Common myeloid progenitor, CD34-positive (primary cell): ENCODE measurements around the gene GRID1.
A peak's percentile ranks its signal among the peaks of the same experiment; 100 is the strongest.

Source experiments
- CTCF ChIA-PET: fragments of 350-600 bp; sonication (Branson Sonifier 250); formaldehyde crosslinking; loops from one replicate; lab custom pipeline; 2021; ENCODE audit warnings: antibody characterized with exemption; lab: Charles Lee
- POLR2A ChIA-PET: fragments of 350-600 bp; sonication (Branson Sonifier 250); formaldehyde crosslinking; loops from one replicate; lab custom pipeline; 2021; ENCODE audit warnings: antibody characterized with exemption; lab: Charles Lee
- DNase-seq, 3 donors: peaks; one replicate each; pipeline versions ENCODE4 v3.0.0 to v3.0.0-alpha.2; 2013
- H3K27ac ChIP-seq, 2 experiments: 1 replicate in 1 of 2; 2 replicates in 1 of 2; pipeline ENCODE4 v1.7.0; 2013; ENCODE audit warnings: inconsistent platforms in 2 of 2, low read length in 2 of 2, mild to moderate bottlenecking in 2 of 2, low read depth in 1 of 2, moderate library complexity in 1 of 2; ENCODE audit not compliant: severe bottlenecking in 2 of 2, insufficient read depth in 1 of 2, poor library complexity in 1 of 2
- H3K27me3 ChIP-seq, 5 experiments: replicated peaks in 2 of 5; 1 replicate in 3 of 5; 2 replicates in 2 of 5; pipeline versions ENCODE4 v1.6.1 to v1.7.0; 2013; ENCODE audit warnings: low read length in 4 of 5, mild to moderate bottlenecking in 2 of 5, moderate library complexity in 2 of 5, inconsistent platforms in 1 of 5; ENCODE audit not compliant: insufficient read depth in 5 of 5, control insufficient read depth in 4 of 5
- H3K36me3 ChIP-seq, 4 experiments: 1 replicate in 2 of 4; 2 replicates in 2 of 4; pipeline versions ENCODE4 v1.6.1 to v1.7.0; 2013; ENCODE audit warnings: low read length in 3 of 4, control low read depth in 1 of 4, mild to moderate bottlenecking in 1 of 4; ENCODE audit not compliant: control insufficient read depth in 4 of 4, insufficient read depth in 4 of 4
- H3K4me1 ChIP-seq, 4 experiments: 1 replicate in 3 of 4; 2 replicates in 1 of 4; pipeline versions ENCODE4 v1.6.1 to v1.7.1; 2013; ENCODE audit warnings: low read length in 3 of 4, mild to moderate bottlenecking in 3 of 4, control low read depth in 1 of 4, inconsistent platforms in 1 of 4, moderate library complexity in 1 of 4; ENCODE audit not compliant: control insufficient read depth in 4 of 4, insufficient read depth in 4 of 4; ENCODE audit errors: control extremely low read depth in 1 of 4
- H3K4me3 ChIP-seq, 7 experiments: 1 replicate in 4 of 7; 2 replicates in 3 of 7; pipeline versions ENCODE4 v1.5.1 to v1.7.0; 2013; ENCODE audit warnings: mild to moderate bottlenecking in 7 of 7, low read length in 6 of 7, moderate library complexity in 6 of 7, inconsistent platforms in 2 of 7, low read depth in 2 of 7, control low read depth in 1 of 7; ENCODE audit not compliant: insufficient read depth in 4 of 7, control insufficient read depth in 1 of 7; ENCODE audit errors: extremely low read depth in 1 of 7
- H3K9me3 ChIP-seq, 5 experiments: 1 replicate in 4 of 5; 2 replicates in 1 of 5; pipeline versions ENCODE4 v1.6.1 to v1.7.1; 2013; ENCODE audit warnings: low read length in 4 of 5, mild to moderate bottlenecking in 2 of 5, inconsistent platforms in 1 of 5, low read depth in 1 of 5, moderate library complexity in 1 of 5; ENCODE audit not compliant: control insufficient read depth in 4 of 5, insufficient read depth in 2 of 5; ENCODE audit errors: control extremely low read depth in 1 of 5
- WGBS: methylation state at CpG from one replicate; pipeline ENCODE4 v1.1.5; 2013; ENCODE audit not compliant: insufficient coverage; 5-methylcytosine and 5-hydroxymethylcytosine counted together

The GRID1 gene

GRCh38 chr10:86013568-86013967 lies 353.0 kb downstream of the GRID1 start:
- no peaks in the 10 kb centered on the region for H3K36me3 ChIP-seq
- CTCF ChIA-PET, result no interaction called here
- H3K27ac ChIP-seq, result no peak overlapping the region
- POLR2A ChIA-PET, result no interaction called here
- H3K27me3 ChIP-seq, result peaks cover 0 to 3% (median 0%) of the 10 kb centered on the region in 5 experiments
- no peaks in the 10 kb centered on the region for H3K4me1 ChIP-seq
- no peak for DNase-seq
- H3K4me3 ChIP-seq, result no peak overlapping the region
- H3K9me3 ChIP-seq, result peaks cover 0 to 2% (median 0%) of the 10 kb centered on the region in 5 experiments
- WGBS, result 100% methylated on average over 1 of the region's 2 CpGs

GRCh38 chr10:86007171-86007570 lies 359.4 kb downstream of the GRID1 start:
- ChIA-PET POLR2A (no interaction called here), CTCF (interaction anchor here (1.4 kb wide), 1 partner anchor 10 kb away, joined by 5 read pairs; no protein-coding TSS in a partner anchor)
- DNase-seq, result no peak
- H3K4me1 ChIP-seq, result no peaks in the 10 kb centered on the region
- H3K27ac ChIP-seq, result no peak overlapping the region
- H3K4me3 ChIP-seq, result no peak overlapping the region
- H3K36me3 ChIP-seq, result no peaks in the 10 kb centered on the region
- H3K27me3 ChIP-seq, result peaks cover 0 to 7% (median 3%) of the 10 kb centered on the region in 5 experiments
- no peaks in the 10 kb centered on the region for H3K9me3 ChIP-seq
- 80% methylated on average over 1 of the region's 6 CpGs for whole genome bisulfite sequencing

- CTCF ChIA-PET, result interaction anchor here (1.2 kb wide), 1 partner anchor 12 kb away, joined by 3 read pairs; no protein-coding TSS in a partner anchor
- no peak for DNase-seq
These were observed 362.3 kb downstream of the GRID1 start for GRCh38 chr10:86004337-86004736.

GRCh38 chr10:86003201-86003621 lies 363.4 kb downstream of the GRID1 start:
- no peaks in the 10 kb centered on the region for H3K4me1 ChIP-seq
- POLR2A ChIA-PET, result no interaction called here
- CTCF ChIA-PET, result interaction anchor here (1.2 kb wide), 1 partner anchor 10 kb away, joined by 3 read pairs; no protein-coding TSS in a partner anchor
- no peaks in the 10 kb centered on the region for H3K36me3 ChIP-seq
- no peak overlapping the region for H3K27ac ChIP-seq
- no peak overlapping the region for H3K4me3 ChIP-seq
- WGBS, result 100% methylated on average over 1 of the region's 3 CpGs
- no peaks in the 10 kb centered on the region for H3K9me3 ChIP-seq
- DNase-seq, result no peak
- H3K27me3 ChIP-seq, result peaks cover 0 to 20% (median 3%) of the 10 kb centered on the region in 5 experiments

More at GRCh38 chr10:86004337-86004736, 362.3 kb downstream of the GRID1 start:
- no peaks in the 10 kb centered on the region for H3K9me3 ChIP-seq
- POLR2A ChIA-PET, result no interaction called here
- H3K4me3 ChIP-seq, result no peak overlapping the region
- peaks cover 0 to 19% (median 3%) of the 10 kb centered on the region in 5 experiments for H3K27me3 ChIP-seq
- WGBS, result 36% methylated on average over 1 of the region's 1 CpG
- H3K4me1 ChIP-seq, result no peaks in the 10 kb centered on the region
- no peak overlapping the region for H3K27ac ChIP-seq
- H3K36me3 ChIP-seq, result no peaks in the 10 kb centered on the region

- Histone ChIP-seq H3K4me3 (no peak overlapping the region), H3K9me3 (peaks cover 0 to 3% (median 0%) of the 10 kb centered on the region in 5 experiments), H3K36me3 (no peaks in the 10 kb centered on the region), H3K27me3 (peaks cover 0 to 20% (median 3%) of the 10 kb centered on the region in 5 experiments), H3K27ac (no peak overlapping the region), H3K4me1 (no peaks in the 10 kb centered on the region)
- no peak for DNase-seq
- 83% methylated on average over 2 of the region's 2 CpGs for WGBS
- CTCF ChIA-PET, result no interaction called here
- POLR2A ChIA-PET, result no interaction called here
These were observed 365.1 kb downstream of the GRID1 start for GRCh38 chr10:86001521-86001920.

DNA sequence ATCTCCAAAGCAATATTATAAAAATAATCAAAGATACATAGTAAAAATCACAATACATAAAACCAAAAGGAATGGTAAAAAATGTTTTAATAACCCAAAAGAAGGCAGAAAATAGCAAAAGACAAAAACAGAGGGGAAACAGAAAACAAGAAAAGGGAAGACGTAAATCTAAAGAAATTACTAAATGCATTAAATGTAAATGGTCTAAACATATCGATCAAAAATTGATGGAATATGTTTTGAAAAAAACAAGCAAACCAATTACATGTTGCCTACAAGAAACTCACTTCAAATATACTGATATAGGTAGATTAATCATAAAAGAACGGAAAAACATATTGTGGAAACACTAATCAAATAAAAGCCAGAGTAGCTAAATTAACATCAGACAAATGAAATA lies 369.1 kb downstream of the GRID1 start:
- no CpG with 5 or more reads among the region's 3 CpGs for WGBS
- Histone ChIP-seq H3K4me3 (no peak overlapping the region), H3K9me3 (peaks cover 0 to 3% (median 0%) of the 10 kb centered on the region in 5 experiments), H3K27me3 (peaks cover 0 to 22% (median 4%) of the 10 kb centered on the region in 5 experiments), H3K4me1 (no peaks in the 10 kb centered on the region), H3K36me3 (no peaks in the 10 kb centered on the region), H3K27ac (no peak overlapping the region)
- no peak for DNase-seq
- POLR2A ChIA-PET, result no interaction called here
- CTCF ChIA-PET, result interaction anchor here (1.4 kb wide), 1 partner anchor 10 kb away, joined by 5 read pairs; no protein-coding TSS in a partner anchor

- Histone ChIP-seq H3K9me3 (peaks cover 0 to 3% (median 0%) of the 10 kb centered on the region in 5 experiments), H3K27ac (no peak overlapping the region), H3K4me1 (no peaks in the 10 kb centered on the region), H3K27me3 (peaks cover 0 to 19% (median 3%) of the 10 kb centered on the region in 5 experiments), H3K36me3 (no peaks in the 10 kb centered on the region), H3K4me3 (no peak overlapping the region)
- DNase-seq, result peak; percentile 21 to 55 (median 42)
- 29% methylated on average over 3 of the region's 3 CpGs for WGBS
- ChIA-PET CTCF (interaction anchor here (1.1 to 1.8 kb wide), 2 partner anchors 365 to 380 kb away, joined by 5 to 6 read pairs; no protein-coding TSS in a partner anchor), POLR2A (no interaction called here)
These were observed 370.8 kb downstream of the GRID1 start for GRCh38 chr10:85995791-85996190.
